D721Med (cell line): ENCODE results near the gene GCNT1.
A peak's percentile ranks its signal among the peaks of the same experiment; 100 is the strongest.

Source experiments
- DNase-seq: peaks from one replicate; pipeline ENCODE4 v3.0.0; 2011; ENCODE audit warnings: low spot score; ENCODE audit not compliant: insufficient read length
- FAIRE-seq: peaks from 2 replicates; lab custom pipeline; 2011; peaks lifted over from hg19 to GRCh38; lab: Jason Lieb, UNC
- TF ChIP-seq, protein P1 (sequence below): IDR thresholded peaks from 2 replicates; pipeline ENCODE4 v1.5.1; 2012; ENCODE audit warnings: mild to moderate bottlenecking, control low read depth; ENCODE audit not compliant: insufficient read depth; ENCODE audit errors: missing control alignments

The GCNT1 gene

DNA sequence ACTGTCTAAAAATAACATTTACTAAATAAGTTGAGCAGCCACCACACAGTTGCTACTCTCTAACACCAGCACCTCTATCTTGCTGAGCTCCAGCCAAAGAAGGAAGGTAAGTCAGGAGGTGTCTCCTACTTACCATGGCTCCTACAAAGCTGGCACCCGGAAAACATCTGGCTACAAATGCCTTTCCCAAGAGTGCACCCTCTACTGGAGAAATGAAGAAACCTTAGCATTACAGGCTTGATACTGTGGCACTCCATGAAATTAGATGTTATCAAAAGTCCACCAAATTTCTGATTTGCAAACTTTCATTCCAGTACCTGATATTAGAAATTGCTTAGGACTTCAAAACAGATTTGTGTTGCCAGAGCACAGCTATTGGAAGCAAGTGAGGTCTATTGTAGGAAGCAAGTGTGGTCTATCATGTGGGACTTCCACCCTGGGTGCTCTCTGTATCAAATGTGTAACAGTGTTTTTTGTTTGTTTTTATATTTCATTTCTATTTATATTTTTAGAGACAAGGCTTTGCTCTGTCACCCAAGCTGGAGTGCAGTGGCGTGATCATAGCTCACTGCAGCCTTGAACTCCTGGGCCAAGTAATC, 39.1 kb upstream of the GCNT1 start:
- TF ChIP-seq, protein P1, sequence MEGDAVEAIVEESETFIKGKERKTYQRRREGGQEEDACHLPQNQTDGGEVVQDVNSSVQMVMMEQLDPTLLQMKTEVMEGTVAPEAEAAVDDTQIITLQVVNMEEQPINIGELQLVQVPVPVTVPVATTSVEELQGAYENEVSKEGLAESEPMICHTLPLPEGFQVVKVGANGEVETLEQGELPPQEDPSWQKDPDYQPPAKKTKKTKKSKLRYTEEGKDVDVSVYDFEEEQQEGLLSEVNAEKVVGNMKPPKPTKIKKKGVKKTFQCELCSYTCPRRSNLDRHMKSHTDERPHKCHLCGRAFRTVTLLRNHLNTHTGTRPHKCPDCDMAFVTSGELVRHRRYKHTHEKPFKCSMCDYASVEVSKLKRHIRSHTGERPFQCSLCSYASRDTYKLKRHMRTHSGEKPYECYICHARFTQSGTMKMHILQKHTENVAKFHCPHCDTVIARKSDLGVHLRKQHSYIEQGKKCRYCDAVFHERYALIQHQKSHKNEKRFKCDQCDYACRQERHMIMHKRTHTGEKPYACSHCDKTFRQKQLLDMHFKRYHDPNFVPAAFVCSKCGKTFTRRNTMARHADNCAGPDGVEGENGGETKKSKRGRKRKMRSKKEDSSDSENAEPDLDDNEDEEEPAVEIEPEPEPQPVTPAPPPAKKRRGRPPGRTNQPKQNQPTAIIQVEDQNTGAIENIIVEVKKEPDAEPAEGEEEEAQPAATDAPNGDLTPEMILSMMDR, result peak; percentile 41
- FAIRE-seq (no peak), DNase-seq (no peak)

DNA sequence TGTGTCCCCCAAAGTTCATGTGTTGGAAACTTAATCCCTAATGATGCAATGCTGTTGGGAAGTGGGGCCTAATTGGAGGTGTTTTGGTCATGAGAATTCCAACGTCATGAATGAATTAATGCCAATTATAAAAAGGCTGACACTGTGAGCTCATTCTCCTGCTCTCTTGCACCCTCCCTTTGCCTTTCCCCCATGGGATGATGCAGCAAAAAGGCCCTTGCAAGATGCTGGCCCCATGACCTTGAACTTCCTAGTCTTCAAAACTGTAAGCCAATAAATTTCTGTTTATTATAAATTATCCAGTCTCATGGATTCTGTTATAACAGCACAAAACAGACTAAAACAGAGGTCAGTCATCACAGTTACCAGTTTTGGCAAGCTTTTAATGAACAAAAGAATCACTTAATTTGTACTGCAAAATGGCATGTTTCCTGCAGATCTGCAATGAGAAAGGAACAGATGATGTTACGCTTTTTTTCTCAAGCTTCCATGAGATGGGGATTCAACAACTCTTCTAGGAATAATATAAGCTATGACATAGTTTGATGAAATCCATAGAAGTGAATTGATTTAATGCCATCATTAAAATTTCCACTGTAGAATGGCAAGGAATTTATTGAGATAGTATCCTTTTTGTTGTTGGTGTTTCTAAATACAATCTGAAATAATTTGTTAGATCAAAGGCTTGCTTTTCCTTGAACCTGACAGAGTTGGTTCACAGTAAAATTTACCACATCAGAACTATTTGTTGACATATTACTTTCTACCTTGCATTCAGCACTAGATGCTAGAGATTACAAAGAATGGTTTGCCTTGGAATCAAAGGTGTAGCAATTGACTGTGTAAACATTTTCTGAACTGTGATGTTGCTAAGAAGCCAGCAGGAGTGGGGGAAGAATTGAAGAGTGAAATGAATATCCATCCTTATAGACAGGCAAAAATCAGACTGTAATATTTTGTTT, 35.5 kb upstream of the GCNT1 start:
- FAIRE-seq (no peak), DNase-seq (no peak)
- TF ChIP-seq, protein P1, result no peak

DNA sequence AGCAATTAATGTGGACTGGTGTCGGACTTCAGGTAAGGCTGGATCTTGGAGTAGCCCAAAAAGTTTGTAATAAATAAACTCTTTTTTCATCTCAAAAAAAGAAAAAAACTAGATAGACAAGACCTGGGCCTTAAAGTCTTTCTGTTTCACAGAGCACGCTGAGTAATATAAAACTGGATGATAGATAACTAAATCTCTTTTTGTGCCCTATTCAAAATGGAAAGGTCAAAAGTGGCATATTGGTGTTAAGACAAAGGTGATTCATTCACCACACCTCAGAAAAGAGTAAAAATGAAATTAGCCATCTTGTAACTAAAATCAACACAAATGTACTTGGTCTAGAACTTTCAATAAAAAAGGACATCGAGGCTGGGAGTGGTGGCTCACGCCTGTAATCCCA, 34.5 kb upstream of the GCNT1 start:
- no peak for FAIRE-seq
- TF ChIP-seq, protein P1, result no peak

DNA sequence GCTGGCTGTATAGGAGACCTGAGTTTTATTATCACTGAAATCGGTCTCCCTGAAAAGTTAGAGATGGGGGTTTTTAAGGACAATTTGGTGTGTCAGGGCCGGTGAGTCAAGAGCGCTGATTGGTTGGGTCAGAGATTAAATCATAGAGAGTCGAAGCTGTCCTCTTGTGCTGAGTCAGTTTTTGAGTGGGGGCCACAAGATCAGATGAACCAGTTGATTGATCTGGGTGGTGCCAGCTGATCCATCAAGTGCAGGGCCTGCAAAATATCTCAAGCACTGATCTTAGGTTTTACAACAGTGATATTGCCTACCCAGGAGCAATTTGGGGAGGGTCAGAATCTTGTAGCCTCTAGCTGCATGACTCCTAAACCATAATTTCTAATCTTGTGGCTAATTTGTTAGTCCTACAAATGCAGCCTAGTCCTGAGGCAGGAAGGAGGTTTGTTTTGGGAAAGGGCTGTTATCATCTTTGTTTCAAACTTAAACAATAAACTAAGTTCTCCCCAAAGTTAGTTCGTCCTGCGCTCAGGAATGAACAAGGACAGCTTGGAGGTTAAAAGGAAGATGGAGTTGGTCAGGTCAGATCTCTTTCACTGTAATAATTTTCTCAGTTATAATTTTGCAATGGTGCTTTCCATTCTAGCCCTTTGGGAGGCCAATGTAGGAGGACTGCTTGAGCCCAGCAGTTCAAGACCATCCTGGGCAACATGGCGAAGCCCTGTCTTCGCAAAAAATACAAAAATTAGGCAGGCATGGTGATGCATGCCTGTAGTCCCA, 33.1 kb upstream of the GCNT1 start:
- TF ChIP-seq, protein P1, result no peak
- FAIRE-seq (no peak), DNase-seq (no peak)

More for the DNA sequence above, 34.5 kb upstream of the GCNT1 start:
- DNase-seq, result no peak

DNA sequence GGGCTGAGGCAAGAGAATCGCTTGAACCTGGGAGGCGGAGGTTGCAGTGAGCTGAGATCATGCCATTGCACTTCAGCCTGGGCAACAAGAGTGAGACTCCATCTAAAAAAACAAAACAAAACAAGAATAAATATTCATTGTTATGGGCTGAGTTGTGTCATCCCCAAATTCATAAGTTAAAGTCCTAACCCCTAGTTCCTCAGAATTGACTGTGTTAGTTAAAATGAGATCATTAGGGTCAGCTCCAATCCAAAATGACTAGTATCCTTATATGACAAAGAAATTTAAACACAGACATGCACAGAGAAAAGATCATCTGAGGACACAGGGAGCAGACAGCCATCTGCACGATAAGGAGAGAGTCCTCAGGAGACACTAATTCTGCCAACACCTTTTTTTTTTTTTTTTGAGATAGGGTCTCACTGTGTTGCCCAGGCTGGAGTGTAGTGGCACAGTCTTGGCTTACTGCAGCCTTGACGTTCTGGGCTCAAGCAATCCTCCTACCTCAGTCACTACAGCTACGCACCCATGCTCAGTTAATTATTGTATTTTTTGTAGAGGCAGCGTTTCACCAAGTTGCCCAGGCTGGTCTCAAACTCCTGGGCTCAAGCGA, 32.1 kb upstream of the GCNT1 start:
- TF ChIP-seq, protein P1, result no peak
- DNase-seq (no peak), FAIRE-seq (no peak)

DNA sequence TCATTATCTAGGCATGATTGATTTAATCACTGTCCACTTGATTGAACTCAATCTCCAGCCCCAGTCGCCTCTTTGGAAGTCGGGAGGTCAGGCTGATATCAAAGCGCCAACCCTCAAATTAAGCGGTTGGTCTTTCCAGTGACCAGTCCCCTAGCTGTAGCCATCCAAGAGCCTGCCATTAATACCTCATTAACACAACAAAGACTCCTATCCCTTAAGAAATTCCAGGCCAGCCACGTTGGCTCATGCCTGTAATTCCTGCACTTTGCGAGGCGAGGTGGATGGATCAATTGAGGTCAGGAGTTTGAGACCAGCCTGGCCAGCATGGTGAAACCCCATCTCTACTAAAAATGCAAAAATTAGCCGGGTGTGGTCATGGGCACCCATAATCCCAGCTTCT, 27.4 kb upstream of the GCNT1 start:
- FAIRE-seq, result no peak
- DNase-seq, result no peak
- TF ChIP-seq, protein P1, result no peak
